Left ventricle myocardium inferior (tissue), 1 donor: Measurements from ENCODE around the gene GTSE1. TPM values are rescaled to one million over a fixed set of nuclear protein-coding genes. Genes with fewer than 3 reads are reported as not detected.

Experiments
- DNase-seq: peaks from one replicate; pipeline ENCODE4 v3.0.0-alpha.2; 2020
- H3K27ac ChIP-seq: fragments of 200-600 bp; replicated peaks from 2 replicates; pipeline ENCODE4 v1.8.0; 2021
- H3K27me3 ChIP-seq: fragments of 200-600 bp; 2 replicates; pipeline ENCODE4 v1.8.0; 2021; ENCODE audit warnings: low read depth
- H3K36me3 ChIP-seq: fragments of 200-600 bp; 2 replicates; pipeline ENCODE4 v1.8.0; 2021
- H3K4me1 ChIP-seq: fragments of 200-600 bp; 2 replicates; pipeline ENCODE4 v1.8.0; 2021
- H3K4me3 ChIP-seq: fragments of 200-600 bp; 2 replicates; pipeline ENCODE4 v1.8.0; 2021; ENCODE audit warnings: mild to moderate bottlenecking, moderate library complexity
- H3K9me3 ChIP-seq: fragments of 200-600 bp; replicated peaks from 2 replicates; pipeline ENCODE4 v1.8.0; 2021
- CTCF ChIP-seq: fragments of 200-600 bp; IDR thresholded peaks from 2 replicates; pipeline ENCODE4 v1.8.0; 2021; ENCODE audit warnings: antibody characterized with exemption, mild to moderate bottlenecking, borderline replicate concordance
- intact Hi-C: fragments of 100-400 bp; cut with micrococcal nuclease; formaldehyde crosslinking; loops from one replicate; pipeline ENCODE4 v1.11.0; 2022
- total RNA-seq: library from RNA; stranded (reverse); fragmentation: NEBNext Ultra II Directional; extraction: Animal tissue kit (Norgen Biotek cat#: 25700); gene quantifications from one replicate; pipeline ENCODE4 v1.2.1, GENCODE V29; 2021
- donor health status: DM: no; HTN: yes; CAD: no; lungs with severe emphysema.

GTSE1 gene
- total RNA-seq, 1 donor from 2014 or later, result 0.25 TPM

- DNase-seq, result peak; percentile 73
- Histone ChIP-seq H3K9me3 (no peaks in the 10 kb centered on the region), H3K27ac (peak overlapping the region; percentile 91), H3K4me3 (no peak overlapping the region), H3K27me3 (no peaks in the 10 kb centered on the region), H3K36me3 (peaks cover 91% of the 10 kb centered on the region), H3K4me1 (peaks cover 74% of the 10 kb centered on the region)
- TF ChIP-seq CTCF, result no peak
- intact Hi-C loops, result no loop called here
Observed at GRCh38 chr22:46352691-46353386, 56.2 kb downstream of the GTSE1 start.

DNA sequence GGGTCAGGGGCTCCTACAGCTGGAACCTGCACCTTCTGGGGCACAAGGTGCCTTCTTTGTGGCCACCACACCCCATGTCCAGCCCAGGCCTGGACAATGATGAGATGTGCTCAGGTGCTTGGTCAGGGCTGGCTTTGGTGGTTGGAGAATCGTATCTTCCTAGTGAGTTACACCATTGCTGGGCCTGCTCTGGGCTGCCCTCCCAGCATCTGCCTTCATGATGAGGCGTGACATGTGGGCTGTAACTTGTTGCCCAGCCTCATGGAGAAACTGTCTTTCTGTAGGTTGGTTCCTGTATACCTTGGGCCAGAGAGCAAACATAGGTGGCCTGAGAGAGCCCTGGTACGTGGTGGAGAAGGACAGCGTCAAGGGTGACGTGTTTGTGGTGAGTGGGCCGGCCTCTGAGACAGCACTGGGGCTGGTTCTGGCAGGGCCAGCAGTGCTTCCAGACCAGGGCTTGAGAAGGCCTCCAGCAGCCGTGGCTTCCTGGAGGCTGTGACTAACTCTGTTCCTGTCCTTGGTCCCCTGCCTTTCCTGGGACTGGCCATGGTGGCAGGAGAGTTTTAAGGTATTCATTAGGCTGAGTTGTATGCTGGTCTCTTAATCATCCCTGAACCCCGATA, 56.9 kb downstream of the GTSE1 start:
- peaks cover 66% of the 10 kb centered on the region for H3K4me1 ChIP-seq
- TF ChIP-seq CTCF, result no peak
- intact Hi-C loops, result no loop called here
- H3K36me3 ChIP-seq, result peaks cover 83% of the 10 kb centered on the region
- H3K27ac ChIP-seq, result peak overlapping the region; percentile 91
- H3K4me3 ChIP-seq, result no peak overlapping the region
- no peaks in the 10 kb centered on the region for H3K9me3 ChIP-seq
- H3K27me3 ChIP-seq, result no peaks in the 10 kb centered on the region
- no peak for DNase-seq

DNA sequence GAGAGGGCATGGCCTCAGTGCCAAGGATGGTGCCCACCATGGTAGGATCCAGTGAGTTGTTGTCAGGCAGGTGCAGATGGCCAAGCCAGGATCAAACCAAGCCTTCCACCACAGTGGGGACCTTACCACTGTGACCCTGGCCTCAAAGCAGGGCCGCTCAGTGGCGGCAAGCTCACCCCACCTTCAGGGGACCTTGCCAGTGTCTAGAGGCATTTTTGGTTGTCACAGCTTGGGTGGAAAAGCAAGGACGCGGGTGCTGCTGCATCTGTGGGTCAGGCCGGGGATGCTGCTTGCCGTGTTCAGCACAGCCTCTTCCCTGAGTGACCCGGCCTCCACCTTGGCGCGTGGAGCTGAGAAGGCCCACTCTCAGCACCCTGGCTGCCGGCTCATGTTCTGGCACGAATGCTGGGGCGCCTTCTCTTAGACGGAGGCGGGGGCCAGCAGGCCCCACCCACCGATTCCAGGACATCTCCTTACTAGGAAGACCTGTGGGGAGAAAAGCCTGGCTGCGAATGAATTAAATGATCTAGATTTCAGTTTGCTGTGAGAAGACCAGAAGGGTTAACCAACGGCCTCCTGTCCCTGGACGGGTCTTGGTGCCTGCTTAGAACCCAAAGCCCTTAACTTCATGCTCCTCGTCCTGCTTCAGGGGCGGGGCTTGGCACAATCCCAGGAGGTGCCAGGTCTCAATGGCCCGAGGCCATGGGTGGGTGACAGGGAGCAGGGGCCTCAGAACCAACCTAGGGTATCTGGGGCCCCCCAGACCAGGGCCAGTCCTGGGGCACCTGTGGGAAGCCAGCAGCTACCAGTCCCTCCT, 57.7 kb downstream of the GTSE1 start:
- no peak overlapping the region for H3K4me3 ChIP-seq
- no peaks in the 10 kb centered on the region for H3K9me3 ChIP-seq
- H3K4me1 ChIP-seq, result peaks cover 58% of the 10 kb centered on the region
- DNase-seq, result no peak
- no peaks in the 10 kb centered on the region for H3K27me3 ChIP-seq
- H3K27ac ChIP-seq, result peak overlapping the region; percentile 91
- no peak for TF ChIP-seq CTCF
- H3K36me3 ChIP-seq, result peaks cover 76% of the 10 kb centered on the region
- intact Hi-C loops, result no loop called here

GRCh38 chr22:46354993-46355305, 58.3 kb downstream of the GTSE1 start:
- H3K36me3 ChIP-seq, result peaks cover 70% of the 10 kb centered on the region
- no peak overlapping the region for H3K4me3 ChIP-seq
- H3K4me1 ChIP-seq, result peaks cover 52% of the 10 kb centered on the region
- H3K27ac ChIP-seq, result peak overlapping the region; percentile 91
- no peak for DNase-seq
- H3K9me3 ChIP-seq, result no peaks in the 10 kb centered on the region
- no peak for TF ChIP-seq CTCF
- no peaks in the 10 kb centered on the region for H3K27me3 ChIP-seq
- intact Hi-C loops, result no loop called here

DNA sequence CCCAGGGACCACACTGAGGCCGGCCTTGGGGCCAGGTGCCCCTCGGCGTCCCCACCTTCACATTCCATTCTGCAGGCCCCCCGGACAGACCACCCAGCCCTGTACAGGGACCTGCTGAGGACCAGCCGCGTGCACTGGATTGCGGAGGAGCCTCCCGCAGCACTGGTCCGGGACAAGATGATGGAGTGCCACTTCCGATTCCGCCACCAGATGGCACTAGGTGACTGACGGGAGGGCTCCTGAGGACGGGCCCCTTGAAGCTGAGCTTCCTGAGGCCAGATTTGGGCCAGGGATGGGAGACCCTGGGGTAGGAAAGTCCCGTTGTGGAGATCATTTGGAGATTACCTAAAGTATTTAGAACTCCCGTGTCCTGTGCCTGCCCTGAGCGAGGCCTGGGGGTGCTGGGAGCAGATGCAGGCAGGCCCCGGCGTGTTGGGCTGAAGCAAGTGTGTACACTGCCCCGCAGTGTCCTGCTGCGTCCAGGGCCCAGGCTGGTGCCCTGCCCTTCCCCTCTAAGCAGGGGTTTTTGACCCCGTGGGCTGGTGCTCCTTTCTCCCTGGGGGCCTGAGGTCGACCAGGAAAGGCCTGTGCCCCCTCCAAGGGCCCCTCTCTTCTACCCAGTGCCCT, 58.8 kb downstream of the GTSE1 start:
- TF ChIP-seq CTCF, result peak; percentile 82
- no peaks in the 10 kb centered on the region for H3K9me3 ChIP-seq
- DNase-seq, result peak; percentile 65
- H3K27ac ChIP-seq, result peak overlapping the region; percentile 91
- H3K4me1 ChIP-seq, result peaks cover 47% of the 10 kb centered on the region
- intact Hi-C loops, result no loop called here
- H3K27me3 ChIP-seq, result no peaks in the 10 kb centered on the region
- H3K4me3 ChIP-seq, result no peak overlapping the region
- peaks cover 65% of the 10 kb centered on the region for H3K36me3 ChIP-seq
